Midbrain (tissue), 1 donor: ENCODE results near the gene CIDEC.
"Not testable (repeated sequence)": the region's sequence is repeated elsewhere in the genome, so short reads cannot be mapped to it uniquely, and the experiment has no call there.

Experiments used
- DNase-seq: peaks from one replicate; lab custom pipeline; 2025; lab: John Stamatoyannopoulos, UW

The CIDEC gene

GRCh38 chr3:9876255-9876654, 3.8 kb downstream of the CIDEC start:
- DNase-seq: not testable (repeated sequence)

- no peak for DNase-seq
These were observed 4.6 kb downstream of the CIDEC start for GRCh38 chr3:9875448-9875847.

- not testable (repeated sequence) for DNase-seq
These were observed 8.0 kb downstream of the CIDEC start for GRCh38 chr3:9872067-9872466.

- no peak for DNase-seq
These were observed 9.1 kb downstream of the CIDEC start for GRCh38 chr3:9870978-9871377.

- no peak for DNase-seq
These were observed 10.1 kb downstream of the CIDEC start for GRCh38 chr3:9869955-9870354.

- no peak for DNase-seq
These were observed 12.9 kb downstream of the CIDEC start for GRCh38 chr3:9867106-9867505.

GRCh38 chr3:9866639-9867038, 13.4 kb downstream of the CIDEC start:
- no peak for DNase-seq

- not testable (repeated sequence) for DNase-seq
These were observed 14.9 kb downstream of the CIDEC start for GRCh38 chr3:9865125-9865637.

GRCh38 chr3:9864200-9864927, 15.7 kb downstream of the CIDEC start:
- DNase-seq: peak; percentile 82

GRCh38 chr3:9863058-9863772, 16.8 kb downstream of the CIDEC start:
- DNase-seq: no peak

GRCh38 chr3:9862391-9863057, 17.5 kb downstream of the CIDEC start:
- DNase-seq: no peak

GRCh38 chr3:9861626-9862130, 18.4 kb downstream of the CIDEC start:
- no peak for DNase-seq

- no peak for DNase-seq
These were observed 18.9 kb downstream of the CIDEC start for GRCh38 chr3:9861201-9861600.

GRCh38 chr3:9859530-9860025, 20.5 kb downstream of the CIDEC start:
- DNase-seq: no peak

GRCh38 chr3:9855594-9855993, 24.5 kb downstream of the CIDEC start:
- DNase-seq: no peak

- not testable (repeated sequence) for DNase-seq
These were observed 25.6 kb downstream of the CIDEC start for GRCh38 chr3:9854291-9854940.

GRCh38 chr3:9852528-9852927, 27.5 kb downstream of the CIDEC start:
- DNase-seq: no peak

GRCh38 chr3:9851926-9852325, 28.1 kb downstream of the CIDEC start:
- not testable (repeated sequence) for DNase-seq

- DNase-seq: not testable (repeated sequence)
These were observed 28.7 kb downstream of the CIDEC start for GRCh38 chr3:9851383-9851782.

GRCh38 chr3:9848860-9849259, 31.2 kb downstream of the CIDEC start:
- DNase-seq: peak; percentile 37

GRCh38 chr3:9847870-9848269, 32.2 kb downstream of the CIDEC start:
- DNase-seq: not testable (repeated sequence)
